Measurements from ENCODE around the gene CAMSAP1.
A peak's percentile ranks its signal among the peaks of the same experiment; 100 is the strongest.
"Not testable (repeated sequence)": the region's sequence is repeated elsewhere in the genome, so short reads cannot be mapped to it uniquely, and the experiment has no call there.

Gene CAMSAP1, protein sequence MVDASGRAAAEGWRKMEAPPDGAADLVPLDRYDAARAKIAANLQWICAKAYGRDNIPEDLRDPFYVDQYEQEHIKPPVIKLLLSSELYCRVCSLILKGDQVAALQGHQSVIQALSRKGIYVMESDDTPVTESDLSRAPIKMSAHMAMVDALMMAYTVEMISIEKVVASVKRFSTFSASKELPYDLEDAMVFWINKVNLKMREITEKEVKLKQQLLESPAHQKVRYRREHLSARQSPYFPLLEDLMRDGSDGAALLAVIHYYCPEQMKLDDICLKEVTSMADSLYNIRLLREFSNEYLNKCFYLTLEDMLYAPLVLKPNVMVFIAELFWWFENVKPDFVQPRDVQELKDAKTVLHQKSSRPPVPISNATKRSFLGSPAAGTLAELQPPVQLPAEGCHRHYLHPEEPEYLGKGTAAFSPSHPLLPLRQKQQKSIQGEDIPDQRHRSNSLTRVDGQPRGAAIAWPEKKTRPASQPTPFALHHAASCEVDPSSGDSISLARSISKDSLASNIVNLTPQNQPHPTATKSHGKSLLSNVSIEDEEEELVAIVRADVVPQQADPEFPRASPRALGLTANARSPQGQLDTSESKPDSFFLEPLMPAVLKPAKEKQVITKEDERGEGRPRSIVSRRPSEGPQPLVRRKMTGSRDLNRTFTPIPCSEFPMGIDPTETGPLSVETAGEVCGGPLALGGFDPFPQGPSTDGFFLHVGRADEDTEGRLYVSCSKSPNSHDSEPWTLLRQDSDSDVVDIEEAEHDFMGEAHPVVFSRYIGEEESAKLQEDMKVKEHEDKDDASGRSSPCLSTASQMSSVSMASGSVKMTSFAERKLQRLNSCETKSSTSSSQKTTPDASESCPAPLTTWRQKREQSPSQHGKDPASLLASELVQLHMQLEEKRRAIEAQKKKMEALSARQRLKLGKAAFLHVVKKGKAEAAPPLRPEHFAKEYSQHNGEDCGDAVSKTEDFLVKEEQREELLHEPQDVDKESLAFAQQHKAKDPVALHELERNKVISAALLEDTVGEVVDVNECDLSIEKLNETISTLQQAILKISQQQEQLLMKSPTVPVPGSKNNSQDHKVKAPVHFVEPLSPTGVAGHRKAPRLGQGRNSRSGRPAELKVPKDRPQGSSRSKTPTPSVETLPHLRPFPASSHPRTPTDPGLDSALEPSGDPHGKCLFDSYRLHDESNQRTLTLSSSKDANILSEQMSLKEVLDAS (N-terminal part only)

DNA sequence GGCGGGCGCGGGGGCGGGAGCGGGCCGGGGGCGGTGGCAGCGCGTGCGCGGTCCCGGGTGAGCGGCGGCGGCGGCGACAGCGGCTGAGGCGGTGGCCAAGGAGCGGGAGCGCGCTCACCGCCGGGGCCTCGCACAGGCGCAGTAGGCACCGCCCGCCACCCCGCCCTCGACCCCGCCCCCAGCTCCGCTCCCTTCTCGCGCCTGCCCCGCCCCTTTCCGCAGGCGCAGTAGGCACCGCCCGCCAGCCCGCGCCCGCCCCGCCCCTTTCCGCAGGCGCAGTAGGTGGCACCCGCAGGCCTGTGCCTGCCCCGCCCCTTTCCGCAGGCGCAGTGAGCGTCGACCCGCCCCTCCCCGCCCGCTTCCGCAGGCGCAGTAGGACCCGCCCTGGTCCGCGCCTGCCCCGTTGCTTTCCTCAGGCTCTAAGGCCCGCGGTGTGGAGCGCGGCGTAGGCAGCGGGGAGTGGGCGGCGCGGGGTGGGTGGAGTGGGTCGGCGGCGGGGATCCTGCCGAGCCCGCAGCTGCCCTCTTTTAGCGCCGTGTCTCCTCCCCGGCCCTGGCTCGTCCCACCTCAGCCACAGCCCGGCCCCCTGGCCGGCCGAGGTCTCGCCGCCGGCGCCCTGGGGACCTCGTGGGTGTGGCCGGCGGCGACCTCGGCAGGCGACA, at the start of gene CAMSAP1:
CAMSAP1 (minus strand) TSS at position 116 of the 662 bp plus-strand sequence. CDS start 387 bp downstream, outside the sequence.
- Histone ChIP-seq H3K9me3 (ENCODE audit: control insufficient read depth in 1 of 2, low read length in 2 of 2) (no peaks in the 10 kb centered on the region), H3K27me3 (ENCODE audit: control insufficient read depth in 1 of 2, insufficient read depth in 2 of 2, low read length in 2 of 2) (no peaks in the 10 kb centered on the region), H3K36me3 (ENCODE audit: control insufficient read depth in 1 of 2, insufficient read depth in 2 of 2, low read length in 2 of 2) (peaks cover 2 to 7% of the 10 kb centered on the region in 2 donors), H3K4me3 (ENCODE audit: low read depth in 1 of 2, low read length in 2 of 2) (peak within 1 kb of the TSS; percentile 72 to 79), H3K27ac (ENCODE audit: low read depth, low read length) (peak within 1 kb of the TSS; percentile 39), H3K9ac (ENCODE audit: low read depth in 1 of 2, low read length in 2 of 2) (peak within 1 kb of the TSS; percentile 50 to 51), H3K4me1 (ENCODE audit: control insufficient read depth in 1 of 2, insufficient read depth in 2 of 2, low read length in 2 of 2) (peaks cover 25% of the 10 kb centered on the region in 2 donors)

DNA sequence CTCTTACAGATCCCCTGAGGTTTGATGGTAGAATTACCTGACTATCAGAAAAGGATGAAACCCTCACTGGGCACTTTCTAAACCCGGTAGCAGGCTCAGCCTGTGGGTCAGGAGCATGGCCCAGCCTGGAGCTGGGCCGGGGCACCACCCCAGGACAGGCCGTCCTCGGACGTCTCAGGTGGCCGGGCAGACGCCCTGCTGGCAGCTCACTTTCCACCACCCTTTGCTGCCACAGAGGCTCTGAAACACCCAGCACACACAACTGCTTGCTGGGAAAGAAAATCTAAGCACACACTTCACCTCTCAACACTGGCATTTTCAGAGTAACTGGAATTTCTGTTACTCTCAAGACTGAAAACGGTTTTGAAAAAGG, 49.4 kb upstream of the CAMSAP1 start:
- H3K27me3 ChIP-seq (ENCODE audit: control insufficient read depth in 1 of 2, insufficient read depth in 2 of 2, low read length in 2 of 2) = no peaks in the 10 kb centered on the region
- H3K4me3 ChIP-seq (ENCODE audit: low read depth in 1 of 2, low read length in 2 of 2) = no peak overlapping the region
- peaks cover 11 to 13% of the 10 kb centered on the region in 2 donors for H3K4me1 ChIP-seq (ENCODE audit: control insufficient read depth in 1 of 2, insufficient read depth in 2 of 2, low read length in 2 of 2)
- no peak overlapping the region for H3K9ac ChIP-seq (ENCODE audit: low read depth in 1 of 2, low read length in 2 of 2)
- no peaks in the 10 kb centered on the region for H3K9me3 ChIP-seq (ENCODE audit: control insufficient read depth in 1 of 2, low read length in 2 of 2)
- H3K27ac ChIP-seq (ENCODE audit: low read depth, low read length) = no peak overlapping the region
- peaks cover 13 to 26% of the 10 kb centered on the region in 2 donors for H3K36me3 ChIP-seq (ENCODE audit: control insufficient read depth in 1 of 2, insufficient read depth in 2 of 2, low read length in 2 of 2)

DNA sequence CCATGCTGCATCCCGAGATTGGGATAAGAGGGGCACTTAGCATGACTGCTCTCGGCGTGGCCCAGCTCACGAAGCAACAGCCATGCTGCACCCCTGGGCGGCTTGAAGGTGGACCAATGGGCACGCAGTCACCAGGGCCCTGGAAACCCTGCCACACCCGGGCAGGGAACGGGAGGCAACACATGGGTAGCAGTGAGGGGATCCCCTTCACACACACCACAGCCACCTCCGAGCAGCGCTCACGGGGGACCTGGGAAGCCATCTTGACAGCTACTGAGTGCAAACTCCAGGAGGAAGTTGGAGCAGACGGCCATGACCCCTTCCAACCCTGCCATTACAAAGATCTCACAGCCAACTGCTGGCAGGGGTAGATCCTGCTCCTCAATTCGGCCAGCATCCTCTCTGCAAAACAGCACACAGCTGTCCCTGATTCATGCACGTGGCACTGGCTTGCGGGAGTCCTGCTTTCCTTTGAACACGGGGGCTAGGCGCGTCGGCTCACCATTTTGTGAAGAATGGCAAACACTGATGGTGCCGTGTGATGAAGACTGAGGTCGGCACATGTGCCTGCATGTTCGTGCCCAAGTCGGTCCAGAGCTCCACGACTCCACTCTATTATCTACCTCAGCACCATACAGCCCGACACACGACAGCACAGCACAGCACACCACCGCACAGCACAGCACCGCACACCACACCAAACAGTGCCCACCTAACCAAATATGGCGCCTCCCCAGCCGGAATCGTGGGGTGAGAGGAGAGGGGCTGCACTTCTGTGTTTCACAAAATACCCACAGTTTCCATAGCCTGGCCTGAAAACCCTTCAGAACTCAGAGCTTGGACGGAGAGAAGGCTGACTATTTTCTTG, 48.8 kb upstream of the CAMSAP1 start:
- Histone ChIP-seq H3K36me3 (ENCODE audit: control insufficient read depth in 1 of 2, insufficient read depth in 2 of 2, low read length in 2 of 2) (peaks cover 13 to 26% of the 10 kb centered on the region in 2 donors), H3K4me3 (ENCODE audit: low read depth in 1 of 2, low read length in 2 of 2) (no peak overlapping the region), H3K27me3 (ENCODE audit: control insufficient read depth in 1 of 2, insufficient read depth in 2 of 2, low read length in 2 of 2) (no peaks in the 10 kb centered on the region), H3K27ac (ENCODE audit: low read depth, low read length) (no peak overlapping the region), H3K9me3 (ENCODE audit: control insufficient read depth in 1 of 2, low read length in 2 of 2) (no peaks in the 10 kb centered on the region), H3K9ac (ENCODE audit: low read depth in 1 of 2, low read length in 2 of 2) (no peak overlapping the region), H3K4me1 (ENCODE audit: control insufficient read depth in 1 of 2, insufficient read depth in 2 of 2, low read length in 2 of 2) (peaks cover 11% of the 10 kb centered on the region in 2 donors)

DNA sequence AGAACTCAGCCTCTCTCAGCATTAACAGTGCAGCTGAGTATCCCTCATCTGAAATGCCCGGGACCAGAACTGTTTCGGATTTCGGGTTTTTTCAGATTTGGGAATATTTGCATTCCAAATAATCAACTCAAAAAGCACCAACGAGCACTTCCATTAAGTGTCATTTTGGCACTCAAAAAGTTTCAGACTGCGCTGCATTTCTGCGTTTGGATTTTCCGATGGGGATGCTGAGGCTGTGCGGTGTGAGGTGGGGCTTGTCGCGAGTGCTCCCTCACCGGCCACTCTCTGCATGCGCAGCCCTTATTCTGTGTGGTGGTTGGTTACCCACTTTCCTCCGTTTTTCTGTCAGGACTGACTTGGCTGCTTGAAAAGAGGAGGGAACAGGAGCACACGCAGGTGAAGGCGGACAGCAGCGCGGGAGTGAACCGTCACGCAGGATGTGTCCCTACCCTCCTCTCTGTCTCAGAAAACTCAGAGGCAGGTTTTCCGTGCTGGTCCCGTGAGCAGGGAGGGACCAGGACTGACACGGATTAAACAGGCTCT, 45.4 kb upstream of the CAMSAP1 start:
- no peak overlapping the region for H3K9ac ChIP-seq (ENCODE audit: low read depth in 1 of 2, low read length in 2 of 2)
- no peaks in the 10 kb centered on the region for H3K27me3 ChIP-seq (ENCODE audit: control insufficient read depth in 1 of 2, insufficient read depth in 2 of 2, low read length in 2 of 2)
- H3K4me3 ChIP-seq (ENCODE audit: low read depth in 1 of 2, low read length in 2 of 2) = no peak overlapping the region
- no peak overlapping the region for H3K27ac ChIP-seq (ENCODE audit: low read depth, low read length)
- no peaks in the 10 kb centered on the region for H3K9me3 ChIP-seq (ENCODE audit: control insufficient read depth in 1 of 2, low read length in 2 of 2)
- peaks cover 28 to 56% of the 10 kb centered on the region in 2 donors for H3K36me3 ChIP-seq (ENCODE audit: control insufficient read depth in 1 of 2, insufficient read depth in 2 of 2, low read length in 2 of 2)
- no peaks in the 10 kb centered on the region for H3K4me1 ChIP-seq (ENCODE audit: control insufficient read depth in 1 of 2, insufficient read depth in 2 of 2, low read length in 2 of 2)

DNA sequence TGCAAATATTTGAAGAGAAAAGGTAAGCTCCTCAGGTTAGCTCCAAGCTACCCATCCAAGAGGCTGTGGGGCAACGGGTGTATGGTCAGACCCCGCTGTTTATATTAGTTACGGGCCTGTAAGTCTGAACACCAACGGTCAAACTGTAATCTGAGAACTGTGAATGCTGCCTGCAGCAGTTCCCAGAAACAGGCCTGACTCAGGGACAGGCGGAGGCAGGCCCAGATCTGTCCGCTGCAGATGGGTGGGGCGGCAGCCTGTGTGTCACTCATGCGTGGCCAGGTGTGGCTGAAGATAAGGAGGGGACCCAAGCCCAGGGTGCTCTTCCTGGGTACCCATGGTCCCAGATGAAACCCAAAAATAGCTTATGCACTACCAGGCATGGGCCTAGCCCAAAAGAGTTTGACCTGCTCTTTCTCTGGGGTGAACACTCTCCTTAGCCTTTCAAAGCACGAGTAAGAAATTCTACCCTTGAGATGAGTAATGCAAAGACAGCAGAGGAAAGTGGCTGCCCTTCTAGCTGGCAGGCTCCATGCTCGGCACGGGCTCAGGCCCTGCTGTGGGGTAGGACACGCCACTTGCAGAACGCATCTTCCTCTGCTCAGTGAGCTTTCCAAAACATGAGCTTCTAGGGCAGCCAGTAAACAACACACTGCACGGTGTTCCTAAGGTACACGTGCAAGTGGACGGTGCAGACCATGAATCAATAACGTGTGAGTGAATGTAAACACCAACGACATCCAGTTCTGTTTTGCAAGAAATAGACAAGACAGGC, 44.7 kb upstream of the CAMSAP1 start:
- H3K4me1 ChIP-seq (ENCODE audit: control insufficient read depth in 1 of 2, insufficient read depth in 2 of 2, low read length in 2 of 2) = no peaks in the 10 kb centered on the region
- H3K9ac ChIP-seq (ENCODE audit: low read depth in 1 of 2, low read length in 2 of 2) = no peak overlapping the region
- H3K4me3 ChIP-seq (ENCODE audit: low read depth in 1 of 2, low read length in 2 of 2) = no peak overlapping the region
- H3K36me3 ChIP-seq (ENCODE audit: control insufficient read depth in 1 of 2, insufficient read depth in 2 of 2, low read length in 2 of 2) = peaks cover 31 to 61% of the 10 kb centered on the region in 2 donors
- H3K9me3 ChIP-seq (ENCODE audit: control insufficient read depth in 1 of 2, low read length in 2 of 2) = no peaks in the 10 kb centered on the region
- H3K27me3 ChIP-seq (ENCODE audit: control insufficient read depth in 1 of 2, insufficient read depth in 2 of 2, low read length in 2 of 2) = no peaks in the 10 kb centered on the region
- no peak overlapping the region for H3K27ac ChIP-seq (ENCODE audit: low read depth, low read length)

DNA sequence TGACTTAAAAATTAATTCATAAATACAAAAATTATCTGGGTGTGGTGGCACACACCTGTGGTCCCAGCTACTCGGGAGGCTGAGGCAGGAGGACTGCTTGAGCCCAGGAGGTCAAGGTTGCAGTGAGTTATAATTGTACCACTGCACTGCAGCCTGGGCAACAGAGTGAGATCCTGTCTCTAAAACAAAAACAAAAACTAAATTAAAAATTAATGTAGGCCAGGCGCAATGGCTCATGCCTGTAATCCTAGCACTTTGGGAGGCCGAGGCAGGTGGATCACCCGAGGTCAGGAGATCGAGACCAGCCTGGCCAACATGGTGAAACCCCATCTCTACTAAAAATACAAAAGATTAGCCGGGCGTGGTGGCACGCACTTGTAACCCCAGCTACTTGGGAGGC, 44.0 kb upstream of the CAMSAP1 start:
- peaks cover 39 to 69% of the 10 kb centered on the region in 2 donors for H3K36me3 ChIP-seq (ENCODE audit: control insufficient read depth in 1 of 2, insufficient read depth in 2 of 2, low read length in 2 of 2)

DNA sequence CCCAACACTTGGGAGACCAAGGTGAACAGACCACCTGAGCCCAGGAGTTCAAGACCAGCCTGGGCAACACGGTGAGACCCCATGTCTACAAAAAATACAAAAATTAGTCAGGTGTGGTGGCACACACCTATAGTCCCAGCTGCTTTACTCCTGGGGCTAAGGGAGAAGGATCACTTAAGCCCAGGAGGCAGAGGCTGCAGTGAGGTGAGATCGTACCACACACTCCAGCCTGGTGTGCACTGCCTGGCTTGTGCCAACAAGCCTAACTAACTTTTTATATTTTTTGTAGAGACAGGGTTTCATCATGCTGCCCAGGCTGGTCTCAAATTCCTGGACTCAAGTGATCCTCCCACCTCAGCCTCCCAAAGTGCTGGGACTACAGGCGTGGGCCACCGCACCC, 43.5 kb upstream of the CAMSAP1 start:
- H3K27me3 ChIP-seq (ENCODE audit: control insufficient read depth in 1 of 2, insufficient read depth in 2 of 2, low read length in 2 of 2); H3K4me1 ChIP-seq (ENCODE audit: control insufficient read depth in 1 of 2, insufficient read depth in 2 of 2, low read length in 2 of 2); H3K9ac ChIP-seq (ENCODE audit: low read depth in 1 of 2, low read length in 2 of 2); H3K27ac ChIP-seq (ENCODE audit: low read depth, low read length); H3K4me3 ChIP-seq (ENCODE audit: low read depth in 1 of 2, low read length in 2 of 2); H3K9me3 ChIP-seq (ENCODE audit: control insufficient read depth in 1 of 2, low read length in 2 of 2): not testable (repeated sequence)
- H3K36me3 ChIP-seq (ENCODE audit: control insufficient read depth in 1 of 2, insufficient read depth in 2 of 2, low read length in 2 of 2) = peaks cover 43 to 74% of the 10 kb centered on the region in 2 donors

More for the DNA sequence above, 44.0 kb upstream of the CAMSAP1 start:
- not testable (repeated sequence) for H3K4me1 ChIP-seq (ENCODE audit: control insufficient read depth in 1 of 2, insufficient read depth in 2 of 2, low read length in 2 of 2); H3K27ac ChIP-seq (ENCODE audit: low read depth, low read length); H3K27me3 ChIP-seq (ENCODE audit: control insufficient read depth in 1 of 2, insufficient read depth in 2 of 2, low read length in 2 of 2); H3K9ac ChIP-seq (ENCODE audit: low read depth in 1 of 2, low read length in 2 of 2); H3K9me3 ChIP-seq (ENCODE audit: control insufficient read depth in 1 of 2, low read length in 2 of 2); H3K4me3 ChIP-seq (ENCODE audit: low read depth in 1 of 2, low read length in 2 of 2)

DNA sequence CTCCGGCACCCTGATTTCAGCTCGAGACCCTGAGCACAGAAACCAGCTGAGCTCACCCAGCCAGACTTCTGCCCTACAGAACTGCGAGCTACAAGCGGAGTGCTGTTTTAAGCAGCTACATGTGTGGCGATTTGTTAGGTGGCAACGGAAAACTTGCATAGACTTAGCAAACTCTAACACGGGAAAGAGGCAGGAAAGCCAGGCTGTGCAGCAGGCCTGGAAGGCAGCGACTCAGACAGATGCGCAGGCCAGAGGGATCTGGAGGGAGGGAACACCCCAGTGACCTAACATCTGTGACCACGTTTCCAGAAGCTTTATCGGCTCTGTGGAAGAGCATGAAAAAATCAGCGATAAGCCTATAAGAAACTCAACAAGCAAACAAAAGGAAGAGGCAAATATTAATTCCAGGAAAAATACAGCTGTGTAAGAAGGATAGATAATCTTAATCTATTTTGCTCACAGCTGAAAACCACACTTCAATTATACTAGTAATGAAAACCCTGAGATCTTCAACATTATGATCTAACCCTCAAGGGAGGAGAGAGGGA, 42.9 kb upstream of the CAMSAP1 start:
- Histone ChIP-seq H3K27me3 (ENCODE audit: control insufficient read depth in 1 of 2, insufficient read depth in 2 of 2, low read length in 2 of 2) (no peaks in the 10 kb centered on the region), H3K36me3 (ENCODE audit: control insufficient read depth in 1 of 2, insufficient read depth in 2 of 2, low read length in 2 of 2) (peaks cover 49 to 80% of the 10 kb centered on the region in 2 donors), H3K9me3 (ENCODE audit: control insufficient read depth in 1 of 2, low read length in 2 of 2) (no peaks in the 10 kb centered on the region), H3K9ac (ENCODE audit: low read depth in 1 of 2, low read length in 2 of 2) (no peak overlapping the region), H3K4me1 (ENCODE audit: control insufficient read depth in 1 of 2, insufficient read depth in 2 of 2, low read length in 2 of 2) (no peaks in the 10 kb centered on the region), H3K4me3 (ENCODE audit: low read depth in 1 of 2, low read length in 2 of 2) (no peak overlapping the region), H3K27ac (ENCODE audit: low read depth, low read length) (no peak overlapping the region)
